Heart left ventricle (tissue), 13 donors: ENCODE data around the gene ODF4.

ENCODE experiments used
- CTCF ChIP-seq, 12 donors: fragments of 200-600 bp; sonication (generic) in 4 of 12; IDR thresholded peaks; one replicate each; pipeline versions ENCODE4 v1.5.0 to v1.8.0; 2018 to 2022; ENCODE audit warnings: antibody characterized with exemption in 12 of 12, mild to moderate bottlenecking in 5 of 12
- POLR2A ChIP-seq, 2 donors: fragments of 450-650 bp; IDR thresholded peaks; one replicate each; pipeline ENCODE4 v1.6.1; 2017; ENCODE audit warnings: antibody characterized with exemption in 2 of 2, mild to moderate bottlenecking in 2 of 2, moderate library complexity in 2 of 2
- donor health status: ischemic (EF 13 %, LVEDD 7.1; RV severe dilation, severe dysfunction).
- donor health status: DM: no; HTN: yes; CAD: no.
- donor health status: DM: no; HTN: no; CAD: no.
- donor health status: ischemic (EF 25% LVEDD 6.9; RV normal size, moderate dysfunction).
- donor health status: ischemic (EF 25% LVEDD 5.7; RV mildly dilated, moderate dysfunction).
- donor health status: ischemic (EF 35%, LVEDD 5.7; RV mildly dilated, moderate dysfunction).
- donor health status: nonischemic (EF 11% LVEDD 7.7; RV severe dilation, severe dysfunction).
- donor health status: DM: yes; HTN: yes; CAD: no.
- donor health status: PGD.
- donor health status: ischemic (EF 29% LVEDD 5.4; RV normal size, mild dysfunction).
- donor health status: nonischemic (EF 23%, LVEDD 6.1; RV moderate dilation, normal function).

DNA sequence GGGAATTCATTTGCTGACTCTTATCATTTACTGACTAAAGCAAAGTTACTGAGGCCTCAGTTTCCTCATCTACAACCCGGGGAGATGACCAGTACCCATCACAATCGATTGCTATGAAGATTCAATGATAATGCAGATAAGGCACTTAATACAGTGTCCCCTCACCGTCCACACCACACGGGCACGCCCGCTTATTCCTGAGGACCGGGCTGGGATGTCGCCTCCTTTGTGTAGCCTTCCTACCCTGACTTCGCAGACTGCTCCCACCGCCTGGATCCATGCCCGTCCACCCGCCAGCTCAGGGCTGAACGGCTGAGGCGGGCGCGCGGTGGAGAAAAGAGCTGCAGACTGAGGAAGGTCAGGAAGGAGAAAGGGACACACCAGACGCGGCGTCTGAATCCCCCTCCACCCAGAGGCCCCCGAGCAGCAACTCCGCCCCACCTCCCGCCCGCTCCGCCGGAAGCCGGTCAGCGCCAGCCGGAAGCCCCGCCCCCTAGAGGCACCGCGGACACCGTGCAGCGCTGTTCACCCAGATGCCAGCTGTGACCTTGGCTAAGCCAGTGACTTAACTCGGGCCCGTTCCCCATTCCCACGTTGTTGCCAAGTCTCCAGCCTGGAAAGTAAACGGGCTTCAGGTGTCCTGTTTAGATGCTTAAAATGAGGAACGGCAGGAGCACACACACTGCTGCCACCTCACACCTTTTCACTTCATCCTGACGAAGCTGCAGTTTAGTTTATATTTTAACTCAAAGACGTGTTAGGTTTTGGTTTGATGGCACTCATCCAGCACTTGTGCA is 36.8 kb downstream of the ODF4 start, which contains the start of gene KRABD2:
- peak; percentile 35 to 86 (median 51) for TF ChIP-seq CTCF (IDR thresholded peaks at IDR 0.05)
- TF ChIP-seq POLR2A (IDR thresholded peaks at IDR 0.05) = peak in 1 of 2 donors; percentile 82
